Neural cell (in vitro differentiated cells): ENCODE data around the gene ITGB2. TPM values are rescaled to one million over a fixed set of nuclear protein-coding genes. Genes with fewer than 3 reads are reported as not detected.

ENCODE experiments used
- H2AFZ ChIP-seq: fragments of 200-600, 300-800 bp; sonication (generic), shearing (Covaris generic); 2 replicates; pipeline ENCODE4 v1.6.0; 2014; ENCODE audit warnings: low read depth, mild to moderate bottlenecking, antibody characterized with exemption, low read length, moderate library complexity
- H3F3A ChIP-seq: fragments of 200-600 bp; shearing (Covaris generic); 2 replicates; pipeline ENCODE4 v1.6.1; 2016; ENCODE audit warnings: mild to moderate bottlenecking, moderate library complexity, mixed read lengths, antibody characterized with exemption, low read length; ENCODE audit not compliant: insufficient read depth, poor library complexity, severe bottlenecking
- H3K27ac ChIP-seq: fragments of 200-600, 300-800 bp; sonication (generic), shearing (Covaris generic); 2 replicates; pipeline ENCODE4 v1.5.1; 2014; ENCODE audit warnings: mild to moderate bottlenecking, low read length, moderate library complexity
- H3K27me3 ChIP-seq: fragments of 300-800, 200-600 bp; sonication (generic), shearing (Covaris generic); 2 replicates; pipeline ENCODE4 v1.6.0; 2014; ENCODE audit warnings: mild to moderate bottlenecking, low read depth, low read length, moderate library complexity; ENCODE audit not compliant: insufficient read depth
- H3K36me3 ChIP-seq: fragments of 300-800, 200-600 bp; sonication (generic), shearing (Covaris generic); 2 replicates; pipeline ENCODE4 v1.5.1; 2014; ENCODE audit warnings: mild to moderate bottlenecking, antibody characterized with exemption, low read length, moderate library complexity; ENCODE audit not compliant: insufficient read depth
- H3K4me2 ChIP-seq: fragments of 300-800, 200-600 bp; sonication (generic), shearing (Covaris generic); 2 replicates; pipeline ENCODE4 v1.6.0; 2014; ENCODE audit warnings: mild to moderate bottlenecking, low read length
- H3K4me3 ChIP-seq: fragments of 300-800, 200-600 bp; sonication (generic), shearing (Covaris generic); 2 replicates; pipeline ENCODE4 v1.5.1; 2014; ENCODE audit warnings: mild to moderate bottlenecking, low read length, moderate library complexity
- H3K79me2 ChIP-seq: fragments of 200-600 bp; shearing (Covaris generic); replicated peaks from 2 replicates; pipeline ENCODE4 v1.6.0; 2014; ENCODE audit warnings: mild to moderate bottlenecking, low read length, moderate library complexity; ENCODE audit not compliant: insufficient read depth
- H3K9ac ChIP-seq: fragments of 300-800, 200-600 bp; sonication (generic), shearing (Covaris generic); 2 replicates; pipeline ENCODE4 v1.6.1; 2016; ENCODE audit warnings: mild to moderate bottlenecking, low read length, mixed read lengths
- H3K9me2 ChIP-seq: fragments of 200-600 bp; shearing (Covaris generic); 2 replicates; pipeline ENCODE4 v1.6.1; 2016; ENCODE audit warnings: mild to moderate bottlenecking, low read length, mixed read lengths; ENCODE audit not compliant: insufficient read depth
- H3K9me3 ChIP-seq: fragments of 200-600, 300-800 bp; sonication (generic), shearing (Covaris generic); 2 replicates; pipeline ENCODE4 v1.6.1; 2016; ENCODE audit warnings: mild to moderate bottlenecking, mixed run types, low read length, moderate library complexity, mixed read lengths
- H4K20me1 ChIP-seq: fragments of 200-600 bp; shearing (Covaris generic); 2 replicates; pipeline ENCODE4 v1.6.1; 2016; ENCODE audit warnings: mild to moderate bottlenecking, mixed run types; ENCODE audit not compliant: insufficient read depth
- CTCF ChIP-seq: fragments of 450-650 bp; IDR thresholded peaks from 2 replicates; pipeline ENCODE4 v1.5.1; 2014; ENCODE audit warnings: antibody characterized with exemption, mild to moderate bottlenecking, moderate library complexity; ENCODE audit not compliant: poor library complexity, severe bottlenecking
- EP300 ChIP-seq: fragments of 450-650 bp; conservative IDR thresholded peaks from 2 replicates; pipeline ENCODE4 v1.6.1; 2014; ENCODE audit warnings: antibody characterized with exemption, mild to moderate bottlenecking, moderate library complexity; ENCODE audit not compliant: poor library complexity, severe bottlenecking
- EZH2 ChIP-seq: fragments of 200-600, 300-800 bp; shearing (Covaris generic), sonication (generic); IDR thresholded peaks from 2 replicates; pipeline ENCODE4 v1.6.1; 2014; ENCODE audit warnings: antibody characterized with exemption, low read length, borderline replicate concordance, mild to moderate bottlenecking; ENCODE audit not compliant: insufficient read depth, poor library complexity, severe bottlenecking
- MXI1 ChIP-seq: fragments of 450-650 bp; conservative IDR thresholded peaks from 2 replicates; pipeline ENCODE4 v1.6.1; 2014; ENCODE audit warnings: antibody characterized with exemption, mild to moderate bottlenecking; ENCODE audit not compliant: poor library complexity, severe bottlenecking
- POLR2AphosphoS5 ChIP-seq: IDR thresholded peaks from 2 replicates; pipeline ENCODE4 v1.6.1; 2012
- RAD21 ChIP-seq: fragments of 450-650 bp; conservative IDR thresholded peaks from 2 replicates; pipeline ENCODE4 v1.6.1; 2014; ENCODE audit warnings: antibody characterized with exemption, mild to moderate bottlenecking, moderate library complexity
- SMC3 ChIP-seq: fragments of 450-650 bp; conservative IDR thresholded peaks from 2 replicates; pipeline ENCODE4 v1.6.1; 2014; ENCODE audit warnings: antibody characterized with exemption, mild to moderate bottlenecking, moderate library complexity; ENCODE audit not compliant: poor library complexity
- TAF1 ChIP-seq: IDR thresholded peaks from 2 replicates; pipeline ENCODE4 v1.6.1; 2012; ENCODE audit warnings: low read depth
- polyA plus RNA-seq: library from polyadenylated mRNA; depleted of rRNA; stranded (reverse); fragments of >200 nt; gene quantifications from 2 replicates; pipeline ENCODE4 v1.2.3, GENCODE V29; 2014
- TF ChIP-seq, protein P1 (sequence below): IDR thresholded peaks from 2 replicates; pipeline ENCODE4 v1.6.1; 2012; ENCODE audit warnings: borderline replicate concordance

ITGB2 gene
- polyA plus RNA-seq, 1 donor from 2014 or later, result not detected

DNA sequence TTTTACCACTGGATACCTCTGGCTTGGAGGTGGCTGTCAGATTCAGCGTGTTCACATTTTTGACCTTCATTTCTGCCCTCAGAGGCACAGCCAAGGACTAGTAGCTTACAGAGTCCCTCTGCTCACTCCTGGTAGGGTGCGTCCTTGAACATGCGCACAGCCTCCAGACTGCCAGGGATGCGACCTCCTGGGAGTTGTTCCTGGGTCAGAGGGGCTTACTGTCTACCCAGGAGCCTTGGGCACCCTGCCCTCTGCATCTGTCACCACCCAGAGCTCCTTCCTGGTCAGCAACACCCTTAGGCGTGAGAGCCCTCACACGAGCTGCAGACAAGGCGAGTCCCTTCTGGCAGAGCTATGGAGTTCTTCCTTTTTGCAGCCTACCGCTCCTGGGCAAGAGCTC is 20.9 kb upstream of the ITGB2 start:
- no peaks in the 10 kb centered on the region for H3K36me3 ChIP-seq
- H3K27ac ChIP-seq, result no peak overlapping the region
- H3K4me3 ChIP-seq, result peak overlapping the region; percentile 94
- TF ChIP-seq SMC3 (no peak), CTCF (no peak), MXI1 (no peak), TAF1 (no peak), EZH2 (no peak), EP300 (no peak), RAD21 (no peak), POLR2AphosphoS5 (no peak)
- TF ChIP-seq, protein P1, sequence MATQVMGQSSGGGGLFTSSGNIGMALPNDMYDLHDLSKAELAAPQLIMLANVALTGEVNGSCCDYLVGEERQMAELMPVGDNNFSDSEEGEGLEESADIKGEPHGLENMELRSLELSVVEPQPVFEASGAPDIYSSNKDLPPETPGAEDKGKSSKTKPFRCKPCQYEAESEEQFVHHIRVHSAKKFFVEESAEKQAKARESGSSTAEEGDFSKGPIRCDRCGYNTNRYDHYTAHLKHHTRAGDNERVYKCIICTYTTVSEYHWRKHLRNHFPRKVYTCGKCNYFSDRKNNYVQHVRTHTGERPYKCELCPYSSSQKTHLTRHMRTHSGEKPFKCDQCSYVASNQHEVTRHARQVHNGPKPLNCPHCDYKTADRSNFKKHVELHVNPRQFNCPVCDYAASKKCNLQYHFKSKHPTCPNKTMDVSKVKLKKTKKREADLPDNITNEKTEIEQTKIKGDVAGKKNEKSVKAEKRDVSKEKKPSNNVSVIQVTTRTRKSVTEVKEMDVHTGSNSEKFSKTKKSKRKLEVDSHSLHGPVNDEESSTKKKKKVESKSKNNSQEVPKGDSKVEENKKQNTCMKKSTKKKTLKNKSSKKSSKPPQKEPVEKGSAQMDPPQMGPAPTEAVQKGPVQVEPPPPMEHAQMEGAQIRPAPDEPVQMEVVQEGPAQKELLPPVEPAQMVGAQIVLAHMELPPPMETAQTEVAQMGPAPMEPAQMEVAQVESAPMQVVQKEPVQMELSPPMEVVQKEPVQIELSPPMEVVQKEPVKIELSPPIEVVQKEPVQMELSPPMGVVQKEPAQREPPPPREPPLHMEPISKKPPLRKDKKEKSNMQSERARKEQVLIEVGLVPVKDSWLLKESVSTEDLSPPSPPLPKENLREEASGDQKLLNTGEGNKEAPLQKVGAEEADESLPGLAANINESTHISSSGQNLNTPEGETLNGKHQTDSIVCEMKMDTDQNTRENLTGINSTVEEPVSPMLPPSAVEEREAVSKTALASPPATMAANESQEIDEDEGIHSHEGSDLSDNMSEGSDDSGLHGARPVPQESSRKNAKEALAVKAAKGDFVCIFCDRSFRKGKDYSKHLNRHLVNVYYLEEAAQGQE, result no peak
- peak overlapping the region; percentile 79 for H3K9ac ChIP-seq
- H3F3A ChIP-seq, result no peaks in the 10 kb centered on the region
- H3K4me2 ChIP-seq, result peak overlapping the region; percentile 88
- no peaks in the 10 kb centered on the region for H4K20me1 ChIP-seq
- no peak overlapping the region for H2AFZ ChIP-seq
- no peaks in the 10 kb centered on the region for H3K9me3 ChIP-seq
- no peaks in the 10 kb centered on the region for H3K27me3 ChIP-seq
- peaks cover 19% of the 10 kb centered on the region for H3K79me2 ChIP-seq
- no peaks in the 10 kb centered on the region for H3K9me2 ChIP-seq

DNA sequence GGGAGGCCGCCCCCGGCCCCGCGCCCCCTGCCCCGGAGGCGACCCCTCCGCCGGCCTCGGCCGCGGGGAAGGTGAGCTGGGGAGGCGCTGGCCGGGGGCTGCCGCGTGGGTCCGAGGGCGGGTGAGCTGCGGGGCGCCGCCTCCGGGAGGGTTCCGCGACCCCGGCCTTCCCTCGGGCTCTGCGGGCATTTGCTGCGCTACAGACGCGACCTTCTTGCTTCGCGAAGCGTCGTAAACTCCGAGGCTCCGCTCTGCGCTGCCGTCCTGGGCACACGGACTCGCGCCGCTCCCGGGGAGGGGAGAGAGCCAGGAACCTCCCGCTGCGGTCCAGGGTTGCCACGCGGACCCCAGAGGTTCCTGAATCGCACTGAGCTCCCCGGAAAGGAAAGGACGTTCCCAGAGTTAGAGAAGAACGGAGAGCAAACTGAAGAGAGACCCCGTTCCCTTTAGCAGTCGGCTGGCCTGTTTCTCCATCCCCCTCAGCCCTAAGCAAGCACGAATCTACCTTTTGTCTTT is 19.5 kb upstream of the ITGB2 start:
- no peak overlapping the region for H2AFZ ChIP-seq

More for the DNA sequence above, 19.5 kb upstream of the ITGB2 start:
- Histone ChIP-seq H3K4me2 (peak overlapping the region; percentile 88), H3K36me3 (no peaks in the 10 kb centered on the region), H3K27ac (peak overlapping the region; percentile 39), H3K9me2 (no peaks in the 10 kb centered on the region), H3K4me3 (peak overlapping the region; percentile 94), H3K27me3 (no peaks in the 10 kb centered on the region), H3F3A (no peaks in the 10 kb centered on the region), H3K9ac (peak overlapping the region; percentile 79), H3K79me2 (peaks cover 19% of the 10 kb centered on the region), H4K20me1 (no peaks in the 10 kb centered on the region), H3K9me3 (no peaks in the 10 kb centered on the region)
- TF ChIP-seq MXI1, result peak; percentile 65
- no peak for TF ChIP-seq POLR2AphosphoS5
